Right renal pelvis (tissue), 4 donors: Measurements from ENCODE around the gene DOC2A. TPM values are rescaled to one million over a fixed set of nuclear protein-coding genes. Genes with fewer than 3 reads are reported as not detected.

Experiments used
- DNase-seq, 4 donors: peaks; one replicate each; pipeline ENCODE4 v3.0.0-alpha.2; 2013; ENCODE audit warnings: low read depth in 4 of 4, low spot score in 3 of 4, missing footprints in 1 of 4
- polyA plus RNA-seq, 4 donors: library from polyadenylated mRNA; unstranded; fragments of 120-200 nt; gene quantifications; one replicate each; pipeline ENCODE4 v1.2.1, GENCODE V29; 2013; ENCODE audit not compliant: insufficient read length in 4 of 4

DOC2A gene
- polyA plus RNA-seq, 4 donors, result 2.1 to 2.7 (median 2.5) TPM

GRCh38 chr16:30006659-30007377, 4.0 kb downstream of the DOC2A start:
- DNase-seq, result no peak

- no peak for DNase-seq
Measured at GRCh38 chr16:30006095-30006473, 4.7 kb downstream of the DOC2A start.

DNA sequence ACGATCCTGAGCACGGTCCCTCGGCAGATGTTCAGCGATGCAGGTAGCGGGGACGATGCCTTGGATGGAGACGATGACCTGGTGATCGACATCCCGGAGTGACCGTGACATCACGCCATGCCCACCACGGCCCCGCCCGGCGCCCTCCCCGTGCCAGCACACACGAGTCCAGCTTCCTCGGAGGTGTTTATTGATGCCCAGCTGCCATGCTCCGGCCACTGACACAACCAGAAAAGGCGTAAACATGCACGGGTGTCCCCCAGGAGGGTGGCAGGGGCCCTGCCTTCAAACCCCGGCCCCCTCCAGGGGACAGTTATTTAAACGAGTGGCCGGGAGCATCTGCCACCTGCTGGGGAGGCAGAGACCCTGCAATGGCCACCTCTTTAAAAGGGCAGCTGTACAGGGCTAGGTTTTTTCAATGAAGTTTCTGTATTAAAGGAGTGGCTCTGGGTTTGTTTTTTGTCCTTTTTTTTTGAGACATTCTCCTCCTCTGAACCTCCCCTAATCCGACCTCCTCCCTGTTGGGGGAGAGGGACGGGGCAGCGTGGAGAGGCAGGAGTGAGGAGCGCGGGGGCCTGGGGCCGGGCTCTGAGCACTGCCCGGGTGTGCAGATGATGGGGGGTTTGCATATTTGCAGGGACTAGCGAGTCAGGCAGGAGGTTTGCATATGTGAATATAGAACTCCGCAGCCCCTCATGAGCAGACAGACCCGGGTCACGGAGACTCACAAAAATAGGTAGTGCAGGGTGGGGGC, 5.3 kb downstream of the DOC2A start:
- no peak for DNase-seq

- DNase-seq, result no peak
Measured at GRCh38 chr16:30004811-30005242, 6.0 kb downstream of the DOC2A start.

DNA sequence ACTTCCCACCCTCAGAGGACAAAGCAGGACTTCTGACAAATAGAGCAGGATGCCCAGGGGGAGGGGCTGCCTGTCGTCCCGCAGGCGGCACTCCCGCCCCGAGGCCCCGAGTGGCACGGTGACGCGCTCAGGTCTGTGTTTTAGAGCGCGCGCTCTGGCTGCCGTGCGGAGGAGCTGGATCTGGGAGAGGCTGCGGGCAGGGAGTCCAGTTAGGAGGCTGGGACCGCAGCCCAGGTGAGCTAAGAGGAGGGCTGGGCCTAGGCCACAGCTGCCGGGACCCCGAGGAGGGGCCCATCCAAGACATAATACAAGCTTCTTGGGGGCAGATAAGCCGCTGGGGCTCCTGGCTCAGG, 6.4 kb downstream of the DOC2A start:
- no peak for DNase-seq

DNA sequence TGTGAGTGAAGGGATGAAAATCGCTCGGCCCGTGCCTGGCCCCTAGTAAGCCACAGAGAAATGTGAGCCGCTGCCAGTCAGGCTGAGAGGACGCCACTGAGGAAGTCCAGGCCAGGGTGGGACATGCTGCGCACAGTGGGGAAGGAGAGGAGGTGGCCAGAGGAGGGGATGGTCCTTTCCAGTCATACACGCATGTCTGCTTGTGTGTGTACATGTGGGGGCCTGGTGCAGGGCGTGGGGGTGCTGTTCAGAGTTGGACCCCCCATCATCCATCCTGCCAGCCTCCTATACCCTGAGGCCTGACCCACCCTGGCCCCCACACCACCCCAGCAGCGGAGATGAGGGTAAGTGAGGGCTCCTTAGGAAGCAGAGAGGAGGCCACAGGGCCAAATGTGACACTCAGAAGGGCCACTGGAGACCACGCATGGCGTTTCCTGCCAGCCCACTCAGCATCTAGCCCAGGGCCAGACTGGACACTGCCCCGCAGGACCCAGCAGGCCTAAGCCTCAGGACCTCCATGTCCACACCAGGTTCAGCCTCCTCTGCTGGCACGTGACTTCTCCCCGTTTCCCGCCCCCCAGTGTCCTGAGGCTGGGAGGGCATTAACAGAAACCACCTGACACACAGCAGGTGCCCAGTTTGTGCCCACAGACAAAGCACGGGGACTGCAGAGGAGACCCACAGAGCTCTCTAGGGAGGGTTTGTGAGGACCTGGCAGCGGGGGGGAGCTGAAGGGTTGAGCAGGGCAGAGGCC, 7.0 kb downstream of the DOC2A start:
- no peak for DNase-seq

- no peak for DNase-seq
Measured at GRCh38 chr16:30002614-30003346, 8.0 kb downstream of the DOC2A start.

- DNase-seq, result no peak
Measured at GRCh38 chr16:30000735-30001631, 9.8 kb downstream of the DOC2A start.

- DNase-seq, result no peak
Measured at GRCh38 chr16:29999605-30000004, 11.2 kb downstream of the DOC2A start.

DNA sequence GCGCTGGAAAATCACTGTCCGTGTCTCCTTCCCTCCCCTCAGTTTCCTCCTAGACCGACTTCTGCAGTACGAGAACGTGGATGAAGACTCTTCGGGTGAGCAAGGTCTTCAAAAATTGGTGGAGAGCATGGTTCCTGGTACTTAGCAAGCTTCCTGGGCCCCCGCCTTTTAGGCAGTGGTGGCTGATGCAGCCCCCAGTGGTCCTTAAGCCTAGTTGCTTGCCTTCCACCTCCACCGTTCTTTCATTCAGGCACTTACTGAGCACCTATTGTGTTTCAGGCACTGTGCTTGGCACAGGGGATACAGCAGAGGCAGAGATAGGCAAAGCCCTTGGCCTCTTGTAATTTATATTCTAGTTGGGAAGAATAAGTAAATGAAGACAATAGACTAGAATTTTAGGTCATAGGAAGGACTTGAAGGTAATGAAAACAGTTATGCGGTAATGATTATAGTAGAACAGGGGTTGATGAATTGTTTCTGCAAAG, 14.0 kb downstream of the DOC2A start:
- DNase-seq, result no peak

GRCh38 chr16:29995911-29996765, 14.7 kb downstream of the DOC2A start, which contains the start of gene INO80E:
INO80E (plus strand) TSS chr16:29996241; CDS start chr16:29996311, 70 bp downstream.
- peak; percentile 89 to 93 (median 90) for DNase-seq

DNA sequence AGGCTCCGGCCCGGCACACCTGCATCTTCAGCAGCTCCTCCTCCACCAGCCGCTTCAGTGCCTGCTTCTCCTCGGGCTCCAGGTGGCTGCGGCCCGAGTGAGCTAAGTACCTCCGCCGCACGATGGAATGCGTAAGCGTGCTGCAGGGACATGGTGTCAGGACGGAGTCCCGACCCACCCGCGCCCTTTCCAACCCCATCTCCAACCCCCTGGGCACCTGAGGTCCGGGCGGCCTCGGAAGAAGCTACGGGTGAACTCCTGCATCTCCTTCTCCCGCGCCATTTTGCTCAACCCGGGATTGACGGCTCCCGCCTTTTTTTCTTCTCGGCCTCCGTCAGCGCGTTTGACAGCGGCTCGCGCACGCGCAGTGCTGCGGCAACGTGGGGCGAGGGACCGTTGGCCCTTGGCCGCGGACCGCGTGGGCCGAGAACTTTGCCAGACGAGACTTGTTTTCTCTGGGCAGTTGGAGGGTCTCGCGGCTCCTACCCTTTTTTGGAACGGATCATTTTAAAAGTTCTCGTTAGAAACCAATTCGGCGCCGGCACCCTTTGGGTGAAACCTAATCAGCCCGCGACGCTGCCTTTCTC, 15.4 kb downstream of the DOC2A start, which contains the start of gene HIRIP3:
Gene HIRIP3 (minus strand): TSS at position 294 of the 587 bp plus-strand sequence. CDS start 12 bp downstream, at position 282.
- DNase-seq, result peak; percentile 63 to 77 (median 70)

DNA sequence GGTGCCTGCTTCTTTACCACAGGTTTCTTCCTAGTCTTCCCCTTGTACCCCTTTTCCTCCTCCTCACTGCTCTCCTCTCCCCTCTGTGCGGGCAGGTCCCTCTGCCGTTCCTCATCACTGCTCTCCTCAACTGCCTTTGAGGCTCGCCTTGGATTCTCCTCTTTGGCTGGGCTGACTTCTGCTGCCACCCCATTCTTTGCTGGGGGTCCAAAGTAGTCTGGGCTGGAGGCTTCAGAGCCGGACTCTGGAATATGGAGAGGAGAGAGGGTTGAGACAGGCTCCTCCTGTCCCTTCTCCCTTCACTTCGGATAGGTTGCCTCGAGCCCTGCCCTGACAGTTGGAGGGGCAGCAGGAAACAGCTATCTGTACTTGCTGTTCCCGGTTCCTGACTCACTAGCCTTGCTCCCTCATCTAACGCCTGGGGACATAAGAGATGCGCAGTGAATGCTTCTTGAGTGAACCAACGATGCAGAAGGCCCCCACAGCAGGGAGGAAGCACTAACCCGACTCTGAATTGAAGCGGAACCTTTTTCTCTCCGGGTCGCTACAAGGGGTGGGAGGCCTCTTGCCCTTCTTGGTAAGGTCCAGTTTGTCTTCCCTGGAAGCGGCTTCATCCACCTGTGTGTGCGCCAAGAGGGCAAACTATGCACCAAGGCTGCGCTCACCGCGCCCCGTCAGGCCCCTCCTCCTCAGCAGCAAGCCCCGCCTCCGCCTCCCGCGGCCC, 16.1 kb downstream of the DOC2A start:
- no peak for DNase-seq

GRCh38 chr16:29993903-29994599, 16.8 kb downstream of the DOC2A start:
- DNase-seq, result no peak

DNA sequence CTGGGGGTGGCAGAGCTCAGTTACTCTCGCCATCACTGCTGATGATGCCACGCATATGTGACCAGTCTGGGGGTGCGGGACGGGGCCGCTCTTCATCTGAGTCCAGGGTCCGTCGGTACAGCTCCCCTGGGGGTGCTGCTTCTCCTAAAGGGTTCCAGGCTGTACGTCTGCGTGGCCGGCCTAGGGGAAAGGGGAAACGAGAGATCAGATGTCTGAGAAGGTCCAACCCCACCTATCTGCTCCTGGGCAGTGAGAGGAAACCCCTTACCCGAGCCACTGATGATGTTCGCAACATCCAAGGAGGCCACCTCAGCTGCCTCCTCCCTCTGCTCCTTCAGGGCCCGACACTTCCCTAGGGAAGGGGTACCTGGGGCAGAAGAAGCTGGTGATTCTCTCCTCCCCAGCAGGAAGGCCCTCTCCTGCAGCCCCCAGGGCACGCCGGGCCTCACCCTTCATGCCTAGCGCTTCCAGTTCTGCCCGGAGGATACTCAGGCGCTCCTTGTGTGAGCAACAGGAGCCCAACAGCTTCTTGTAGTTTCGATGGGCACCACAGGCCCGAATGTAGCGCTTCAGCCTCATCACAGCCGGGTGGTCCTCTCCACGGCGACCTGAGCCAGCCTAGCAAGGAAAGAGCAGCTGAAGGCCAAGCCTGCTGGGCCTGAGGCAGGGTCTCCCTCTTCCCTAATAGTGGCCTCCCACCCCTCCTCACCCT, 17.5 kb downstream of the DOC2A start:
- DNase-seq, result no peak

GRCh38 chr16:29992344-29992967, 18.4 kb downstream of the DOC2A start:
- no peak for DNase-seq
